ENCODE measurements around the gene ANKLE1.

ANKLE1 gene

GRCh38 chr19:17285415-17286135 lies 3.9 kb downstream of the ANKLE1 start:
- TF ChIP-seq CTCF (IDR thresholded peaks at IDR 0.05; ENCODE audit: insufficient read depth, low read depth, low read length, missing control alignments): no peak
- DNase-seq (ENCODE audit: low read depth): no peak
- no peak overlapping the region for H3K4me3 ChIP-seq (ENCODE audit: low read length)

GRCh38 chr19:17286263-17286662 lies 4.6 kb downstream of the ANKLE1 start:
- H3K4me3 ChIP-seq (ENCODE audit: low read length): no peak overlapping the region
- no peak for TF ChIP-seq CTCF (IDR thresholded peaks at IDR 0.05; ENCODE audit: insufficient read depth, low read depth, low read length, missing control alignments)
- DNase-seq (ENCODE audit: low read depth): no peak

- TF ChIP-seq CTCF (IDR thresholded peaks at IDR 0.05; ENCODE audit: insufficient read depth, low read depth, low read length, missing control alignments): no peak
- no peak overlapping the region for H3K4me3 ChIP-seq (ENCODE audit: low read length)
- DNase-seq (ENCODE audit: low read depth): no peak
Observed at GRCh38 chr19:17286752-17287151, 5.1 kb downstream of the ANKLE1 start.

GRCh38 chr19:17289489-17289888 lies 7.8 kb downstream of the ANKLE1 start:
- TF ChIP-seq CTCF (IDR thresholded peaks at IDR 0.05; ENCODE audit: insufficient read depth, low read depth, low read length, missing control alignments): no peak
- peak; percentile 82 for DNase-seq (ENCODE audit: low read depth)
- no peak overlapping the region for H3K4me3 ChIP-seq (ENCODE audit: low read length)

GRCh38 chr19:17292301-17293074 lies 10.8 kb downstream of the ANKLE1 start:
- peak; percentile 90 for TF ChIP-seq CTCF (IDR thresholded peaks at IDR 0.05; ENCODE audit: insufficient read depth, low read depth, low read length, missing control alignments)
- peak overlapping the region; percentile 66 for H3K4me3 ChIP-seq (ENCODE audit: low read length)
- DNase-seq (ENCODE audit: low read depth): peak; percentile 92

- no peak overlapping the region for H3K4me3 ChIP-seq (ENCODE audit: low read length)
- TF ChIP-seq CTCF (IDR thresholded peaks at IDR 0.05; ENCODE audit: insufficient read depth, low read depth, low read length, missing control alignments): no peak
- no peak for DNase-seq (ENCODE audit: low read depth)
Observed at GRCh38 chr19:17293605-17294004, 11.9 kb downstream of the ANKLE1 start.

Data from epithelial cell of esophagus (primary cell).